Right atrium auricular region (tissue), 2 donors: ENCODE measurements around the gene MYADML2. TPM values are rescaled to one million over a fixed set of nuclear protein-coding genes. Genes with fewer than 3 reads are reported as not detected.

Source experiments
- DNase-seq: peaks from one replicate; pipeline ENCODE4 v3.0.0-alpha.2; 2019; ENCODE audit warnings: low spot score
- H3K27ac ChIP-seq, 2 donors: fragments of 200-600 bp; sonication (generic); 1 replicate in 1 of 2; 2 replicates in 1 of 2; pipeline ENCODE4 v1.5.1; 2016 to 2019
- H3K27me3 ChIP-seq, 2 donors: fragments of 200-600 bp; sonication (generic); one replicate each; pipeline versions ENCODE4 v1.5.1 to v1.6.0; 2017 to 2019
- H3K36me3 ChIP-seq: fragments of 200-600 bp; sonication (generic); one replicate; pipeline ENCODE4 v1.5.1; 2016
- H3K4me1 ChIP-seq, 2 donors: fragments of 200-600 bp; sonication (generic); one replicate each; pipeline versions ENCODE4 v1.5.1 to v1.6.0; 2017 to 2019
- H3K4me3 ChIP-seq, 2 donors: fragments of 200-600 bp; sonication (generic); 1 replicate in 1 of 2; 2 replicates in 1 of 2; pipeline ENCODE4 v1.5.1; 2017 to 2019; ENCODE audit warnings: mild to moderate bottlenecking in 1 of 2, moderate library complexity in 1 of 2
- H3K9me3 ChIP-seq, 2 donors: fragments of 200-600 bp; sonication (generic); one replicate each; pipeline ENCODE4 v1.5.1; 2019
- total RNA-seq, 2 donors: library from RNA; depleted of rRNA; stranded (reverse); fragments of >200 nt; gene quantifications; one replicate each; pipeline ENCODE4 v1.1.0, GENCODE V29; 2016
- TF ChIP-seq, protein P1 (sequence below), 2 donors: fragments of 200-600 bp; sonication (generic); IDR thresholded peaks; one replicate each; pipeline ENCODE4 v1.5.1; 2019; ENCODE audit warnings: antibody characterized with exemption in 2 of 2

The MYADML2 gene
- total RNA-seq, 2 donors from 2014 or later = 0.55 to 1.4 TPM

DNA sequence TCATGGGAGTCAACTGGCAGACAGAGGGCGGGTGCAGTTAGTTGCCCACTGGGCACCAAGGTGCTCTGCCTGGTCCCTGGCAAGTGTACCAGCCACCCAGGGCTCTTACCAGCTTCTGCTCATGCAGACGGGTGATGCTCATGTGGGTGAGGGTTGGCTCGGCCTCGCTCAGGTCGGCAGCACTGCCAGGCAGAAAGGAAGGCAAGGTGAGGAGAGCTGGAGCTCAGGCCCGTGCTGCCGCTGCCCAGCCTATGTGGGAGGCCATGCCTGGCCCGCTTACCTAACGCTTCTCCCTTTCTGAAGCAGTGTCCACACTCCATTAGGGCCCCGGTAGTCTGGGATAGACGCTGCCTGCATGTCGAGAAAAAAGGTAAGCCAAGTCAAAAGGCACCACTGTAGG, 31.7 kb downstream of the MYADML2 start:
- DNase-seq = no peak
- Histone ChIP-seq H3K36me3 (peaks cover 36% of the 10 kb centered on the region), H3K27ac (no peak overlapping the region), H3K4me3 (no peak overlapping the region), H3K9me3 (no peaks in the 10 kb centered on the region), H3K27me3 (no peaks in the 10 kb centered on the region), H3K4me1 (peaks cover 0 to 38% of the 10 kb centered on the region in 2 donors)
- TF ChIP-seq, protein P1, sequence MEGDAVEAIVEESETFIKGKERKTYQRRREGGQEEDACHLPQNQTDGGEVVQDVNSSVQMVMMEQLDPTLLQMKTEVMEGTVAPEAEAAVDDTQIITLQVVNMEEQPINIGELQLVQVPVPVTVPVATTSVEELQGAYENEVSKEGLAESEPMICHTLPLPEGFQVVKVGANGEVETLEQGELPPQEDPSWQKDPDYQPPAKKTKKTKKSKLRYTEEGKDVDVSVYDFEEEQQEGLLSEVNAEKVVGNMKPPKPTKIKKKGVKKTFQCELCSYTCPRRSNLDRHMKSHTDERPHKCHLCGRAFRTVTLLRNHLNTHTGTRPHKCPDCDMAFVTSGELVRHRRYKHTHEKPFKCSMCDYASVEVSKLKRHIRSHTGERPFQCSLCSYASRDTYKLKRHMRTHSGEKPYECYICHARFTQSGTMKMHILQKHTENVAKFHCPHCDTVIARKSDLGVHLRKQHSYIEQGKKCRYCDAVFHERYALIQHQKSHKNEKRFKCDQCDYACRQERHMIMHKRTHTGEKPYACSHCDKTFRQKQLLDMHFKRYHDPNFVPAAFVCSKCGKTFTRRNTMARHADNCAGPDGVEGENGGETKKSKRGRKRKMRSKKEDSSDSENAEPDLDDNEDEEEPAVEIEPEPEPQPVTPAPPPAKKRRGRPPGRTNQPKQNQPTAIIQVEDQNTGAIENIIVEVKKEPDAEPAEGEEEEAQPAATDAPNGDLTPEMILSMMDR (IDR thresholded peaks at IDR 0.05) = no peak

DNA sequence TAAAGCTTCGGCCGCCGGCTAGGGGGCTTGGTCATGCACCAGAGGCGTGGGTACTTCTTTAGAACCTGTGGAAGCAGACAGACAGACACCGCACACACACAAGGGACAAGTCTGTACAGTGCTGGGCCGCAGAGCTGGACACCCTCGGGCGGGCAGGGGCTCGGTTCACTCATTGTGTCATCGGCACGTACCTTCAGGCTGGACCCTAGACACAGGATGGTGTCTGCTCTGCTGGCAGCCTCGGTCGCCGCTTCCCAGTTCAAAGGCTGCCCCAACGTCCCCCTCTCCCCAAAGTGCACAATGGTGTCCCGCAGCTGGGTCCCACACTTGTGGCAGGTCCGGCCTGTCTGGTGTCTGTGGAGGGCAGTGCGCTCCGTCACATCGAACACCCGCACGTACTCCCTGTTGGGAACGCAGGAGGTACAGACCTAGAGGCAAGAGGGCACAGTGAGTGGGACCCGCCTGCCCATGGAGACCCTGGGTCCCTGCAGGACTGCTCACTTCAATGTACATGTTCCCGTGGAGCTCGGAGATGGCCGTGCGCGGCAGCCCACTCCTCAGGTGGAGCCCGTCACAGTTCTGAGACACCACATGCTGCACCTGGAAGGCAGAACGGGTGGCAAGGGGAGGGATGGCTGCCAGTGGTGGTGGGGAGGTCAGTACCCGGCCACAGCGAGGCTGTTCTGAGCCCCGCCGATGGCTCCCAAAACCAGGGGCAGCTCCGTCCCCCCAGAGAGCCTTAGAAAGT, 32.8 kb downstream of the MYADML2 start:
- peaks cover 0 to 40% of the 10 kb centered on the region in 2 donors for H3K4me1 ChIP-seq
- H3K27me3 ChIP-seq = no peaks in the 10 kb centered on the region
- H3K27ac ChIP-seq = no peak overlapping the region
- H3K36me3 ChIP-seq = peaks cover 27% of the 10 kb centered on the region
- DNase-seq = no peak
- H3K9me3 ChIP-seq = no peaks in the 10 kb centered on the region
- no peak overlapping the region for H3K4me3 ChIP-seq
- TF ChIP-seq, protein P1 (IDR thresholded peaks at IDR 0.05) = no peak

DNA sequence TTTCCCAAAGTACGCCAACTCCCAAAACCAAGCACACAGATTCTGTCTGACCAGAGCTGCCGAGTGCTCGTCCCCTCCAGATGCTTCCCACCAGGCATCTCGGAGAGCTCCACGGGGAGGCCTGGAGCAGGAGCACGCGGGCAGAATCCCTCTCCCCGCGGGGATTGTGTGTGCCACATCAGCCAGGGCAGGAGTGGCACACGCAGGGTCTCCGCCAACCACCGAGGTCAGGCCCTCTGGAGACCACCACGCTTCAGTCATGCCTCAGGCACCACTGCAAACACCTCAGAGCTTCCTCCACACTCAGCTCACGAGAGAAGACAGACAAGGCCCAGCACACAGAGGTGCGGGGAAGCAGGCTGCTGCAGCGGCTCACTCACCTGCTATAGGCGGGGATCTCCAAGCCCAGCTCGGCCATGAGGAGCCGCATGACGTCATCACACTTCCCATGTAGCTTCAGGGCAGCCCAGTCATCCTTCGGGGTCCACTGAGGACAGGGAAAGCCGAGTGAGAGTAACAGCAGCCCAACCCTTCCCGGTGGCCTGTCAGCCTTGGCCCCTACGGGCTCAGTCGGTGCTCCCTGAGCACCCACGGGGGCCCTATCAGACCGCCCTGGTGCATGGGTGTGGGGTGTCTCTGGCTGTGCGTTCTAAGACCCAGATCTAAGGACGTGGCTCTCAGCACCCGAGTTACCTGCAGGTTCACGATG, 33.5 kb downstream of the MYADML2 start:
- TF ChIP-seq, protein P1 (IDR thresholded peaks at IDR 0.05) = no peak
- Histone ChIP-seq H3K36me3 (peaks cover 27% of the 10 kb centered on the region), H3K27me3 (no peaks in the 10 kb centered on the region), H3K9me3 (no peaks in the 10 kb centered on the region), H3K27ac (no peak overlapping the region), H3K4me3 (no peak overlapping the region), H3K4me1 (peaks cover 0 to 33% of the 10 kb centered on the region in 2 donors)
- DNase-seq = no peak

DNA sequence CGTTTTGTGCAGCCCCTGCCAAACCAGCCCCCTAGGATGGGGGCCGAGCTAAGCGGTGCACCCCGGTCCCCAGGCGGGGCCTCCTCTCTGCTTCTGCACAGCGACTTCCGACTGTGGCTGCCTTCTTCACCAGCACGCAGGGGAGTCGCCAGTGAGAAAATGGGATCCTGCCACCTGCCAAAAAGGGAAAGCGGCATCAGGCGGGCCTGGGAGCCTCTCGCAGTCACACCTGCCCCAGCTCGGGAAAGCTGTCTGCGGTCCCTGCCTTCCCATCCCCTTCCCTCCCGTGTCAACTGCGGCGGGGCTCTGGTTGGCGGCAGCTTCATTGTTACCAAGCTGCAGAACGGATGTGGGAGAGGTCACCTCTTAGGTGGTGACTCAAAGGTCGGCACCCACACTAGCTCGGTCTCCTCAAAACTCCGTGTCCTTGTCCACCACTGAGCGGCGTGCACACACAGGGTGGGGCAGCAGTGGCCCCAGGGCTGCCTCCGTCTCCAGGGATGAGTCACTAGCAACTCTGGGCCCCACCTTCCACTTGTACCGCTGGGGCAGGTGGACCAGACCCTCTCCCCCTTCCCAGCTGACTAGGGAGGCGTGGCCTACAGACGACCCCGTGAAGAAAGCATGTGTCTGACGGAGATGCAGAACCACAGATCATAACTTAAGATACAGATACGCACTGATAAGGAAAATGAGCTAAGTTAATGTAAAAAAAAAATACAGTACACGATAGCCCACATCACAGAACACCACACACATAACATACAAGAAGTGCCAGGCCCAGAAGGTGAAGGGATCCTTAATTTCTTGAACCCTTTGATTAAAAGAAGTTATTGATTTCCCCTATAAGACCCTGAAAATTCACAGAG, 34.4 kb downstream of the MYADML2 start:
- no peak for DNase-seq
- TF ChIP-seq, protein P1 (IDR thresholded peaks at IDR 0.05) = no peak
- H3K36me3 ChIP-seq = peaks cover 27% of the 10 kb centered on the region
- peaks cover 0 to 28% of the 10 kb centered on the region in 2 donors for H3K4me1 ChIP-seq
- H3K9me3 ChIP-seq = no peaks in the 10 kb centered on the region
- H3K27me3 ChIP-seq = no peaks in the 10 kb centered on the region
- no peak overlapping the region for H3K4me3 ChIP-seq
- H3K27ac ChIP-seq = no peak overlapping the region

DNA sequence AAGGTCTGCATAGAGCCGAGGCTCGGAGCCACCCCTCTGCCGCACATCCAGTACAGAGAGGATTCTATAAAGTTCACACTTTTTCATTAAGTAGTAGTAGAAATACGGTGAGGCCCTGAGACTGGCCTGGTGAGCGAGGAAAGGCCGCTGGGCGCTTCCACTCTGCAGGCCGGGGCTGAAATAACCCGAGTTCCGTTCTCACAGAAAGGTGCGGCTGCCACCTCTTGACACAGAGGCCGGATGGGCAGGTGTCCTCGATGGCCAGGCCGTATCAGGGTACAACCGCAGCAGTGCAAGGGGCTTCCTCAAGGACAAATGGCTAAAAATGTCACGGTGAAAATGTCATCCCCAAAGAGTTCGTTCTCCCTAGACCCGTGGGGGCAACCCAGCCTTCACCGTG, 35.1 kb downstream of the MYADML2 start:
- H3K4me1 ChIP-seq = peaks cover 0 to 22% of the 10 kb centered on the region in 2 donors
- no peak for DNase-seq
- peak overlapping the region in 1 of 2 donors; percentile 65 for H3K27ac ChIP-seq
- no peaks in the 10 kb centered on the region for H3K27me3 ChIP-seq
- TF ChIP-seq, protein P1 (IDR thresholded peaks at IDR 0.05) = no peak
- peak overlapping the region in 1 of 2 donors; percentile 26 for H3K4me3 ChIP-seq
- H3K9me3 ChIP-seq = no peaks in the 10 kb centered on the region
- peaks cover 27% of the 10 kb centered on the region for H3K36me3 ChIP-seq
